ENCODE data around the gene HMOX1.

The HMOX1 gene

GRCh38 chr22:35335936-35336781 is 44.7 kb upstream of the HMOX1 start:
- peak; percentile 40 for DNase-seq
- H3K27me3 ChIP-seq: no peaks in the 10 kb centered on the region
- no peaks in the 10 kb centered on the region for H3K9me3 ChIP-seq
- no peak overlapping the region for H3K4me3 ChIP-seq (ENCODE audit: low read depth, low read length)
- H3K36me3 ChIP-seq: peaks cover 26% of the 10 kb centered on the region
- H3K4me1 ChIP-seq: peaks cover 20% of the 10 kb centered on the region
- no peak for TF ChIP-seq CTCF (IDR thresholded peaks at IDR 0.05; ENCODE audit: low read depth, low read length)

GRCh38 chr22:35337932-35338331 is 43.0 kb upstream of the HMOX1 start:
- Histone ChIP-seq H3K36me3 (peaks cover 23% of the 10 kb centered on the region), H3K27me3 (no peaks in the 10 kb centered on the region), H3K4me1 (peaks cover 20% of the 10 kb centered on the region), H3K4me3 (ENCODE audit: low read depth, low read length) (no peak overlapping the region), H3K9me3 (no peaks in the 10 kb centered on the region)
- TF ChIP-seq CTCF (IDR thresholded peaks at IDR 0.05; ENCODE audit: low read depth, low read length): no peak
- DNase-seq: no peak

GRCh38 chr22:35341090-35341874 is 39.6 kb upstream of the HMOX1 start:
- peaks cover 10% of the 10 kb centered on the region for H3K36me3 ChIP-seq

GRCh38 chr22:35342390-35342789 is 38.5 kb upstream of the HMOX1 start:
- no peaks in the 10 kb centered on the region for H3K4me1 ChIP-seq
- no peaks in the 10 kb centered on the region for H3K27me3 ChIP-seq
- DNase-seq: no peak
- TF ChIP-seq CTCF (IDR thresholded peaks at IDR 0.05; ENCODE audit: low read depth, low read length): no peak
- peaks cover 7% of the 10 kb centered on the region for H3K36me3 ChIP-seq
- H3K4me3 ChIP-seq (ENCODE audit: low read depth, low read length): no peak overlapping the region
- no peaks in the 10 kb centered on the region for H3K9me3 ChIP-seq

More at GRCh38 chr22:35341090-35341874, 39.6 kb upstream of the HMOX1 start:
- Histone ChIP-seq H3K27me3 (no peaks in the 10 kb centered on the region), H3K4me1 (peaks cover under 1% of the 10 kb centered on the region), H3K9me3 (no peaks in the 10 kb centered on the region), H3K4me3 (ENCODE audit: low read depth, low read length) (no peak overlapping the region)
- no peak for TF ChIP-seq CTCF (IDR thresholded peaks at IDR 0.05; ENCODE audit: low read depth, low read length)
- no peak for DNase-seq

- H3K36me3 ChIP-seq: peaks cover 7% of the 10 kb centered on the region
- DNase-seq: no peak
- no peak for TF ChIP-seq CTCF (IDR thresholded peaks at IDR 0.05; ENCODE audit: low read depth, low read length)
- H3K9me3 ChIP-seq: no peaks in the 10 kb centered on the region
- no peaks in the 10 kb centered on the region for H3K27me3 ChIP-seq
- no peak overlapping the region for H3K4me3 ChIP-seq (ENCODE audit: low read depth, low read length)
- H3K4me1 ChIP-seq: no peaks in the 10 kb centered on the region
Measured at GRCh38 chr22:35343664-35344550, 37.0 kb upstream of the HMOX1 start.

All from BE2C (cell line).